NCI-H524 treated with DMSO at 0.1 percent for 48 hours (cell line): Measurements from ENCODE around the gene HMGN5.

Experiments
- DNase-seq: peaks from one replicate; lab custom pipeline; 2025; lab: John Stamatoyannopoulos, UW

HMGN5 gene

DNA sequence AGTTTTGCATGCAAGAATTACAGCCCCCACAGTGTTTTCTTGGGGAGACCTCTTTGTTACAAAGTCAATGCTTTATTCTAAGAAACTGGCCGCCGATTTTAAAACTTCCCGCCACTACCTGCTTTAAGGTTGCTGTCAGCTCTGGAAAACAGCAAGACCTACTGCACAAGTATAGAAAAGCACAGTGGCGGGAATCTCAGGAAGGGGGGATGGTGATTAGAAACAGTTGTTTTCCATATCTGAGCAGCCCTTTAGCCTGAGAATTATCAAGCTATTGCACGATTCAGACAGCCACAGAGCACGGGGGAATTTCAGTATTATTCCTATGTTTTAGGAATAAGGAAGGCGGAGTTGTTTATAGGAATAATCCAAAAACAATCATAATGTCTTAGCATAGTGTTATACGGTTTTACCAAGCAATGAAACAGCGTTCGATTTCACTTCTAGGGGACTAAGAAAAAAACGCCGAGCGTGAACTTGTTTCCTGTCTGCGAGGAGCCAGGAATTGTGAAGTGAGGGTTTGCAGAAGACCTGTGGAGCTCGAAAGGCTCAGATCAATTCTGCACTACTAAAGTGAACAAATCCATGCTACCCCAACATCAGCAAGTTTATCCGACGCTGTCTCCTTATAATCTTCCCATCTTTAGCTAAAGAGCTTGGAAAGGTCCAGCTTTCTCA lies 81.3 kb downstream of the HMGN5 start:
- peak; percentile 38 for DNase-seq

DNA sequence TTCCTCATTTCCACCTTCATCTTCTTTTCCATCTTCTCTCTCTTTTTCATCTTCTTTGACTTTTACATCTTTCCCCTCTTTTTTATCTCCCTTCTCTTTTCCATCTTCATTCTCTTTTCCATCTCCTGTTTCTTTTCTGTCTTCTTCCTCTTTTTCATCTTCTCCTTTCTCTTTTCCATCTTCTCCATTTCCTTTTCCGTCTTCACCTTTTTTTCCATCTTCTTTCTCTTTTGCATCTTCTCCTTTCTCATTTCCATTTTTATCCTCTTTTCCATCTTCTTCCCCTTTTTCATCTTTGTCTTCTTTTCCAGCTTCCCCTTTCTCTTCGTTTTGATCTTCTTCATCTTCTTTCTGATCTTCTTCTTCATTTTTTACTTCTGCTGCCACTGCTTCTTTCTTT lies 87.0 kb downstream of the HMGN5 start:
- DNase-seq = no peak

DNA sequence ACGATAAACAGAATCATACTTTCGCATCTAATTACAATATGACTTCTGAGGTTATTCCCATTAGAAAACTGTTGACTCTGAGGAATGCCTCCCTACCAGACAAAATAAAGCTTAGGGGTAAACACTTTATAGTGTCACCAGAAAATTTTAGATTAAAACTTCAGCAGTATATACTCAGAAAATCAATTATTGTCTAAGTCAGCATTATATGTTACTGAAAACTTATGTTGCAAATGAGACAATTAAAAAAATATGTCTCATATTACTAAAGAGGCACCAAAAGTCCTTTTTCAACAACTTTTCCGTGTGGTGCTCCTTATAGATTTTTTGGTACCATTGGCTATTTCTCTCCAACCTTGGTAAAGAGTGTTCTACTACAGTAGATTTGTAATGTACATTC lies 91.4 kb downstream of the HMGN5 start:
- DNase-seq = no peak

DNA sequence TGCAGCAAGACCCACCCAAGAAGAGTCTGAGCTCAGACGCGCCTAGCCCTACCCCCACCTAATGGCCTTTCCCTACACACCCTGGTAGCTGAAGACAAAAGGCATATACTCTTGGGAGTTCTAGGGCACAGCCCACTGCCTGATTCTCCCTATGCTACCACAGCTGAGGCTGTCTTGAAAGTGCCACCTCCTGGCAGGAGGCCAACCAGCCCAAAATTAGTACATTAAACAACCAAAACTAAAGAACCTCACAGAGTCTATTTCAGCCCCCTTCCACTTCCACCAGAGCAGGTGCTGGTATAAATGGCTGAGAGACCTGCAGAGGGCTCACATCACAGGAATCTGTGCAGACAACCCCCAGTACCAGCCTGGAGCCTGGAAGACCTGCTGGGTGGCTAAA lies 119.1 kb downstream of the HMGN5 start:
- no peak for DNase-seq
